Coronary artery (tissue), 2 donors: Measurements from ENCODE around the gene PHLDB2.

Experiments
- DNase-seq: peaks from one replicate; pipeline ENCODE4 v3.0.0-alpha.2; 2017; ENCODE audit warnings: low spot score
- H3K27ac ChIP-seq, 2 donors: fragments of 200-600 bp; sonication (generic); one replicate each; pipeline ENCODE4 v1.5.1; 2016 to 2019
- H3K4me3 ChIP-seq: fragments of 200-600 bp; sonication (generic); 2 replicates; pipeline ENCODE4 v1.5.1; 2016; ENCODE audit warnings: mild to moderate bottlenecking, moderate library complexity
- TF ChIP-seq, protein P1 (sequence below): fragments of 200-600 bp; sonication (generic); IDR thresholded peaks from one replicate; pipeline ENCODE4 v1.5.1; 2019; ENCODE audit warnings: antibody characterized with exemption

Gene PHLDB2

GRCh38 chr3:111998636-111999483 is 139.8 kb downstream of the PHLDB2 start, which contains the start of gene TAGLN3:
Gene TAGLN3 (plus strand): TSS chr3:111998922. CDS start chr3:111999423, 501 bp downstream.
- TF ChIP-seq, protein P1, sequence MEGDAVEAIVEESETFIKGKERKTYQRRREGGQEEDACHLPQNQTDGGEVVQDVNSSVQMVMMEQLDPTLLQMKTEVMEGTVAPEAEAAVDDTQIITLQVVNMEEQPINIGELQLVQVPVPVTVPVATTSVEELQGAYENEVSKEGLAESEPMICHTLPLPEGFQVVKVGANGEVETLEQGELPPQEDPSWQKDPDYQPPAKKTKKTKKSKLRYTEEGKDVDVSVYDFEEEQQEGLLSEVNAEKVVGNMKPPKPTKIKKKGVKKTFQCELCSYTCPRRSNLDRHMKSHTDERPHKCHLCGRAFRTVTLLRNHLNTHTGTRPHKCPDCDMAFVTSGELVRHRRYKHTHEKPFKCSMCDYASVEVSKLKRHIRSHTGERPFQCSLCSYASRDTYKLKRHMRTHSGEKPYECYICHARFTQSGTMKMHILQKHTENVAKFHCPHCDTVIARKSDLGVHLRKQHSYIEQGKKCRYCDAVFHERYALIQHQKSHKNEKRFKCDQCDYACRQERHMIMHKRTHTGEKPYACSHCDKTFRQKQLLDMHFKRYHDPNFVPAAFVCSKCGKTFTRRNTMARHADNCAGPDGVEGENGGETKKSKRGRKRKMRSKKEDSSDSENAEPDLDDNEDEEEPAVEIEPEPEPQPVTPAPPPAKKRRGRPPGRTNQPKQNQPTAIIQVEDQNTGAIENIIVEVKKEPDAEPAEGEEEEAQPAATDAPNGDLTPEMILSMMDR = no peak
- no peak for DNase-seq
- no peak within 1 kb of the TSS for H3K27ac ChIP-seq
- H3K4me3 ChIP-seq = peak within 1 kb of the TSS; percentile 70

GRCh38 chr3:111999484-112000324 is 140.6 kb downstream of the PHLDB2 start:
- TF ChIP-seq, protein P1 = no peak
- DNase-seq = no peak
- H3K27ac ChIP-seq = no peak overlapping the region
- peak overlapping the region; percentile 70 for H3K4me3 ChIP-seq

GRCh38 chr3:112000367-112000771 is 141.3 kb downstream of the PHLDB2 start:
- Histone ChIP-seq H3K4me3 (no peak overlapping the region), H3K27ac (no peak overlapping the region)
- DNase-seq = no peak
- TF ChIP-seq, protein P1 = no peak

DNA sequence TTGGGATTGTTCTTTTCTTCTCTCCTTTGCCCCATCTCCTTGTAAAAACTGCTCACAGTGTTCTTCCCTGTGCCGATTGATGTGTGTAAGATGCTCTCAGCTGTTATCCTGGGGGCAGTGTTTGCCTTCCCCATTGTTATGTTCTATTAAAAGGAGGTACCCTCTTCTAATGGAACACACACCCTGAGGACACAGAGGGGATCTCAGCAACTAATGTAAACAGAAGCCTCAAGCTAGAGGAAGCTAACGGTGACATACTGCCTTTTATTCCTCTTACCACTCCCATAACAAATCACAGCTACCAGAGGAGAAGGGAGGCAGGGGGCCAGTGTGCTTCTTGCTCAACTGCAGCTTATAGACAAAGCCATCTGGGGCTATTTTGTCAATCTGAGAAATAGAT is 141.9 kb downstream of the PHLDB2 start:
- TF ChIP-seq, protein P1 = no peak
- Histone ChIP-seq H3K27ac (no peak overlapping the region), H3K4me3 (no peak overlapping the region)
- DNase-seq = no peak

DNA sequence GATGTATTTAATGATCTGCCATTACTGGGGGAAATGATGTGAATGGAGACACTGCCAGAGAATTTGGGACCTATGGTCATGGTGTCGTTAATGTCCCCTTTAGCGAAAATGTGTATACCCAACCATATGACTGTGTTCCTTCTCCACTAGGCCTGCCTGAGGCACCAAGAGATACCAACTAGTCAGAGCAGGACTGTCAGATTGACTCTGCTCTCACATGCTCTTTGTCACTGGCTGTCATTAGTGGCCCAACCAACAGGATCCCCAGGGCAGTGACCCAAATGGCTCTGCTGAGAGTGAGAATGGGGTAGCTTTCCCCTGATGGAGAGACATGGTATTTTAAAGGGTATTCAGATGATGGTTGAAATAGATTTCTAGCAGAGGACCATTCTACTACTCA is 142.5 kb downstream of the PHLDB2 start:
- H3K4me3 ChIP-seq = no peak overlapping the region
- no peak for DNase-seq
- no peak overlapping the region for H3K27ac ChIP-seq
- TF ChIP-seq, protein P1 = no peak

DNA sequence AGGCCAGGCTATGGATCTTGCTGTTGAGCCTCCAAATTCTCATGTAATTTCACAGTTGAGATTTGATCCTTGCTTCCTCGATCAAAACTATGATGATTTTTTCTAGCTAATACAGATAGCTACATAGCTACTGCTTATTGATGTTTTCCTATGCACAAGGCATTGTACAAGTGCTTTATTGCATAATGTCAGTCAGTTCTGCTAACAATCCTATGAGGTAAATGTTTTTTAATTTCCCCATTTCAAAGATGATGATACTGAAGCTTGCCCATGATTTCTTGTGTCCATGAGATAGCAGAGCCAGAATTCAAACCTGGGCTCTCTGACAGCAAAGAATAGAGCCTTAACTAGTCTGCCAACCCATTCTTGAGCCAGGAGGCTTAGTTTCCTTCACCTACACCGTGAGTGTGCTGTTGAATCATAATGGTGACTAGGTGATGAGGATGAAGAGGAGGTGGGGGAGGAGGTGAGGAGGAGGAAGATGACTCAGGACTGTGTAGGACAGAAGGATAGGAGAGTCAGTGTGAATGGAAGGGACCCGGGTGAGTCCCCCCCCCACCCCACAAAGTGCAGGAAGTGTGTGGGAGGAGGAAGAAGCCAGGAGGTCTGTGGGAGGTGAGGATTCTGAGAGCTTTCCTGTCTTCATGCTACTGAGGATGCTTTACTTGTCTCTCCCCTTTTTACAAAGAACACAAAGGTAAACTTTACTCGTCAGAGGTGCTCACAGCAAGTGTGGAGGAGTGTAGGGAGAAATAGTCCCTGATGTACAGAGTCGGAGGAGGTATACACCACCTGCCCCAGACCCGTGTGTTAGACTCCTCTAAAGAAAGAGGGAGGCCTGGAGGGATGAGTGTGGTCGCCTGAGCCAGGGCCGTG is 143.3 kb downstream of the PHLDB2 start:
- H3K4me3 ChIP-seq = no peak overlapping the region
- no peak for DNase-seq
- H3K27ac ChIP-seq = no peak overlapping the region
- TF ChIP-seq, protein P1 = no peak
